HG03097 (cell line): ENCODE data around the gene CEP170B.
"Not testable (repeated sequence)": the region's sequence is repeated elsewhere in the genome, so short reads cannot be mapped to it uniquely, and the experiment has no call there.

Experiments
- ATAC-seq: cut with Tn5 transposase; IDR thresholded peaks from one replicate; pipeline ENCODE4 v1.9.1; 2021; ENCODE audit not compliant: unreplicated experiment, low FRiP score

Gene CEP170B

GRCh38 chr14:104843442-104844305 is 21.4 kb upstream of the CEP170B start:
- no peak for ATAC-seq

GRCh38 chr14:104844306-104845032 is 20.6 kb upstream of the CEP170B start:
- ATAC-seq: no peak

GRCh38 chr14:104845033-104845666 is 19.9 kb upstream of the CEP170B start:
- ATAC-seq: no peak

GRCh38 chr14:104845834-104846441 is 19.1 kb upstream of the CEP170B start:
- no peak for ATAC-seq

- ATAC-seq: no peak
Observed at GRCh38 chr14:104852280-104852663, 12.8 kb upstream of the CEP170B start.

- no peak for ATAC-seq
Observed at GRCh38 chr14:104855532-104856090, 9.5 kb upstream of the CEP170B start.

GRCh38 chr14:104856157-104856868 is 8.8 kb upstream of the CEP170B start:
- ATAC-seq: no peak

- no peak for ATAC-seq
Observed at GRCh38 chr14:104856869-104857860, 7.9 kb upstream of the CEP170B start.

GRCh38 chr14:104857931-104858330 is 7.1 kb upstream of the CEP170B start:
- not testable (repeated sequence) for ATAC-seq

- ATAC-seq: no peak
Observed at GRCh38 chr14:104858811-104859426, 6.1 kb upstream of the CEP170B start.

- no peak for ATAC-seq
Observed at GRCh38 chr14:104859900-104860299, 5.2 kb upstream of the CEP170B start.

GRCh38 chr14:104860414-104860813 is 4.7 kb upstream of the CEP170B start:
- no peak for ATAC-seq

- no peak for ATAC-seq
Observed at GRCh38 chr14:104863131-104863862, 1.8 kb upstream of the CEP170B start.

GRCh38 chr14:104863923-104864266 is 1.2 kb upstream of the CEP170B start:
- ATAC-seq: no peak

GRCh38 chr14:104864267-104865080 is 594 bp upstream of the CEP170B start:
- no peak for ATAC-seq

- ATAC-seq: no peak
Observed at GRCh38 chr14:104865631-104866441, 768 bp downstream of the CEP170B start.
